Caco-2 (cell line): ENCODE results near the gene FPR1. TPM values are rescaled to one million over a fixed set of nuclear protein-coding genes. Genes with fewer than 3 reads are reported as not detected.

Source experiments
- BruUV-seq: library from RNA; stranded (reverse); fragments of 400-500 nt; replicated peaks from 2 replicates; lab custom pipeline; 2021; lab: Mats Ljungman, UMichigan
- CTCF ChIA-PET: fragments of 300-600 bp; sonication (Branson Sonifier 250); formaldehyde crosslinking; loops from one replicate; lab custom pipeline; 2022; ENCODE audit warnings: antibody characterized with exemption; lab: Charles Lee
- POLR2A ChIA-PET: fragments of 300-600 bp; sonication (Branson Sonifier 250); formaldehyde crosslinking; loops from one replicate; lab custom pipeline; 2022; ENCODE audit warnings: antibody characterized with exemption; lab: Charles Lee
- DNase-seq, 2 experiments: peaks; one replicate each; pipeline versions ENCODE4 v3.0.0 to v3.0.0-alpha.2; 2020 to 2022
- H3K27me3 ChIP-seq: replicated peaks from 2 replicates; pipeline ENCODE4 v1.6.0; 2011; ENCODE audit warnings: low read length; ENCODE audit not compliant: control insufficient read depth, insufficient read depth
- H3K36me3 ChIP-seq: 2 replicates; pipeline ENCODE4 v1.5.1; 2011; ENCODE audit warnings: low read length; ENCODE audit not compliant: control insufficient read depth, insufficient read depth
- H3K4me1 ChIP-seq: fragments of 250-450 bp; sonication (Bioruptor Pico); 2 replicates; pipeline ENCODE4 v1.5.1; 2020; ENCODE audit warnings: mild to moderate bottlenecking
- H3K4me3 ChIP-seq: 2 replicates; pipeline ENCODE4 v1.5.1; 2011; ENCODE audit warnings: low read depth, mild to moderate bottlenecking, control low read depth, low read length
- H3K9me3 ChIP-seq: fragments of 250-450 bp; sonication (Bioruptor Pico); 2 replicates; pipeline ENCODE4 v1.5.1; 2020; ENCODE audit warnings: mild to moderate bottlenecking, moderate library complexity
- H3K27ac Mint-ChIP-seq: one replicate; pipeline ENCODE4 v1.8.0; 2022; ENCODE audit warnings: mixed read lengths; ENCODE audit not compliant: unreplicated experiment
- H3K27me3 Mint-ChIP-seq: one replicate; pipeline ENCODE4 v1.8.0; 2022; ENCODE audit warnings: mixed read lengths; ENCODE audit not compliant: insufficient read depth, unreplicated experiment
- H3K36me3 Mint-ChIP-seq: one replicate; pipeline ENCODE4 v1.8.0; 2022; ENCODE audit warnings: mild to moderate bottlenecking, mixed read lengths; ENCODE audit not compliant: insufficient read depth, unreplicated experiment
- H3K4me1 Mint-ChIP-seq: one replicate; pipeline ENCODE4 v1.8.0; 2022; ENCODE audit warnings: low read depth, mixed read lengths; ENCODE audit not compliant: unreplicated experiment
- H3K4me3 Mint-ChIP-seq: one replicate; pipeline ENCODE4 v1.8.0; 2022; ENCODE audit warnings: mild to moderate bottlenecking, moderate library complexity, mixed read lengths; ENCODE audit not compliant: unreplicated experiment
- H3K9me3 Mint-ChIP-seq: one replicate; pipeline ENCODE4 v1.8.0; 2022; ENCODE audit warnings: mixed read lengths; ENCODE audit not compliant: unreplicated experiment
- intact Hi-C: fragments of 100-400 bp; cut with micrococcal nuclease; formaldehyde crosslinking; loops from one replicate; pipeline ENCODE4 v1.10.0; 2022; ENCODE audit not compliant: unreplicated experiment
- total RNA-seq: library from RNA; stranded (reverse); gene quantifications from 2 replicates; pipeline ENCODE4 v1.2.3, GENCODE V29; 2022
- TF ChIP-seq, protein P1 (sequence below), 2 experiments: fragments of 200-600 bp in 1 of 2; IDR thresholded peaks; 1 replicate in 1 of 2; 2 replicates in 1 of 2; pipeline versions ENCODE4 v1.5.1 to v1.8.0; 2011 to 2022; ENCODE audit warnings: antibody characterized with exemption in 1 of 2, control low read depth in 1 of 2, inconsistent platforms in 1 of 2, low read depth in 1 of 2, low read length in 1 of 2, mild to moderate bottlenecking in 1 of 2, moderate library complexity in 1 of 2; ENCODE audit not compliant: insufficient read depth in 1 of 2, severe bottlenecking in 1 of 2, unreplicated experiment in 1 of 2

The FPR1 gene
- total RNA-seq, 1 experiment from 2014 or later: not detected

- Histone ChIP-seq H3K36me3 (no peaks in the 10 kb centered on the region), H3K4me1 (peaks cover 12% of the 10 kb centered on the region; the same call in 1 of the 2 replicates), H3K9me3 (no peaks in the 10 kb centered on the region), H3K27me3 (no peaks in the 10 kb centered on the region), H3K4me3 (peak overlapping the region; percentile 54)
- no TSS peak for BruUV-seq
- intact Hi-C loops: no loop called here
- Mint-ChIP-seq H3K36me3 (peaks cover 43% of the 10 kb centered on the region), H3K9me3 (peaks cover 19% of the 10 kb centered on the region), H3K27ac (peak overlapping the region; percentile 90), H3K27me3 (no peaks in the 10 kb centered on the region), H3K4me3 (peak overlapping the region; percentile 85), H3K4me1 (peaks cover 12% of the 10 kb centered on the region)
- POLR2A ChIA-PET: interaction anchor here (0.6 to 1.5 kb wide), 2 partner anchors 487 to 1630 kb away, joined by 3 read pairs; partner anchors contain the start of gene PPP2R1A
- CTCF ChIA-PET: interaction anchor here (0.5 to 1.8 kb wide), 5 partner anchors 15 to 801 kb away, joined by 4 to 10 read pairs (median 7); partner anchors contain the start of gene FPR2
- DNase-seq: peak; percentile 58 to 65
- TF ChIP-seq, protein P1, sequence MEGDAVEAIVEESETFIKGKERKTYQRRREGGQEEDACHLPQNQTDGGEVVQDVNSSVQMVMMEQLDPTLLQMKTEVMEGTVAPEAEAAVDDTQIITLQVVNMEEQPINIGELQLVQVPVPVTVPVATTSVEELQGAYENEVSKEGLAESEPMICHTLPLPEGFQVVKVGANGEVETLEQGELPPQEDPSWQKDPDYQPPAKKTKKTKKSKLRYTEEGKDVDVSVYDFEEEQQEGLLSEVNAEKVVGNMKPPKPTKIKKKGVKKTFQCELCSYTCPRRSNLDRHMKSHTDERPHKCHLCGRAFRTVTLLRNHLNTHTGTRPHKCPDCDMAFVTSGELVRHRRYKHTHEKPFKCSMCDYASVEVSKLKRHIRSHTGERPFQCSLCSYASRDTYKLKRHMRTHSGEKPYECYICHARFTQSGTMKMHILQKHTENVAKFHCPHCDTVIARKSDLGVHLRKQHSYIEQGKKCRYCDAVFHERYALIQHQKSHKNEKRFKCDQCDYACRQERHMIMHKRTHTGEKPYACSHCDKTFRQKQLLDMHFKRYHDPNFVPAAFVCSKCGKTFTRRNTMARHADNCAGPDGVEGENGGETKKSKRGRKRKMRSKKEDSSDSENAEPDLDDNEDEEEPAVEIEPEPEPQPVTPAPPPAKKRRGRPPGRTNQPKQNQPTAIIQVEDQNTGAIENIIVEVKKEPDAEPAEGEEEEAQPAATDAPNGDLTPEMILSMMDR (IDR thresholded peaks at IDR 0.05; ENCODE audit: insufficient read depth in 1 of 2, low read depth in 1 of 2, low read length in 1 of 2, severe bottlenecking in 1 of 2, unreplicated experiment in 1 of 2): no peak
Observed at GRCh38 chr19:51702825-51703574, 48.7 kb downstream of the FPR1 start.

DNA sequence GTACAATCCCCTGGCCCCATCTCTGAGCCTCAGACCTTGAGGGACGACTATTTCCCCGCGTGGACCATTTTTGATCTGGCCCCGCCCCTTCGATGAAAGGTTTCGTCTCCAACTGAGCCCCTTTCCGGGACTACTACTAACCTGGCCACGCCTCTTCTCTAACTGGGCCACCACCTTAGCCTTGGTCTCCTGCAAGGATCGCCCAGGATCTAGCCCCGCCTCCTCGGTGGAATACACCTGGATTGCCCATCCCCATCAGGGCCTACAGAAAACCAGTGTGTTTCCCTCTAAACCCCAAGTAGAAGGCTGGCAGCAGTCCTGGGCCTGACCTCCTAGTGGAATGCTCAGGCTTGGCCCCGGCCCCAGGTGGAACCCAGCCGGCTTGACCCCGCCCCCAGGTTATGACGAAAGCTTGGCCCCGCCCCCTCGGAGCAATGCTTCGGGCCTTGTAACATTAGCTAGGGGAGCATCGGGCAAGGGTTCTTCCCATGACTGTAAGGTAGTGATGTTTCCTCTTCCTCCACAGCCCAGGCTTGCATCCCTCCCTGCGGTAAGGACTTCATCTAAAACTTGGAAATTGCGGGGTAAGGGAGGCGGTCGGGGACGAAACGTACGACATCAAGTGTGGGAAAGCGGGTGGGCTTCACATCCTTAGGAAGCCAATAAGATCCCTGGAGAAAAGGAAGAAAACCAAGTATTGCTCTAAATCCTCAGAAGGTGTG is 49.4 kb downstream of the FPR1 start:
- Histone ChIP-seq H3K4me1 (peaks cover 12% of the 10 kb centered on the region; the same call in 1 of the 2 replicates), H3K9me3 (no peaks in the 10 kb centered on the region), H3K27me3 (no peaks in the 10 kb centered on the region), H3K4me3 (peak overlapping the region; percentile 54), H3K36me3 (no peaks in the 10 kb centered on the region)
- TF ChIP-seq, protein P1 (IDR thresholded peaks at IDR 0.05; ENCODE audit: insufficient read depth in 1 of 2, low read depth in 1 of 2, low read length in 1 of 2, severe bottlenecking in 1 of 2, unreplicated experiment in 1 of 2): no peak
- peak; percentile 65 to 80 for DNase-seq
- BruUV-seq: no TSS peak
- H3K9me3 Mint-ChIP-seq: peaks cover 19% of the 10 kb centered on the region
- CTCF ChIA-PET: interaction anchor here (0.5 to 1.3 kb wide), 2 partner anchors 14 to 800 kb away, joined by 5 to 7 read pairs; no protein-coding TSS in a partner anchor
- H3K27ac Mint-ChIP-seq: peak overlapping the region; percentile 90
- peaks cover 12% of the 10 kb centered on the region for H3K4me1 Mint-ChIP-seq
- POLR2A ChIA-PET: interaction anchor here (0.6 kb wide), 1 partner anchor 1631 kb away, joined by 3 read pairs; no protein-coding TSS in a partner anchor
- intact Hi-C loops: no loop called here
- peaks cover 43% of the 10 kb centered on the region for H3K36me3 Mint-ChIP-seq
- H3K27me3 Mint-ChIP-seq: no peaks in the 10 kb centered on the region
- peak overlapping the region; percentile 85 for H3K4me3 Mint-ChIP-seq

GRCh38 chr19:51701468-51702100 is 50.1 kb downstream of the FPR1 start:
- ChIA-PET CTCF (no interaction called here), POLR2A (no interaction called here)
- no peaks in the 10 kb centered on the region for H3K27me3 Mint-ChIP-seq
- H3K27me3 ChIP-seq: no peaks in the 10 kb centered on the region
- intact Hi-C loops: no loop called here
- no TSS peak for BruUV-seq
- H3K36me3 ChIP-seq: no peaks in the 10 kb centered on the region
- H3K4me1 ChIP-seq: peaks cover 12% of the 10 kb centered on the region; the same call in 1 of the 2 replicates
- H3K36me3 Mint-ChIP-seq: peaks cover 43% of the 10 kb centered on the region
- no peak overlapping the region for H3K27ac Mint-ChIP-seq
- H3K4me3 ChIP-seq: no peak overlapping the region
- peak overlapping the region; percentile 32 for H3K4me3 Mint-ChIP-seq
- peaks cover 12% of the 10 kb centered on the region for H3K4me1 Mint-ChIP-seq
- DNase-seq: peak in 1 of 2 experiments; percentile 26
- H3K9me3 ChIP-seq: no peaks in the 10 kb centered on the region
- TF ChIP-seq, protein P1 (IDR thresholded peaks at IDR 0.05; ENCODE audit: insufficient read depth in 1 of 2, low read depth in 1 of 2, low read length in 1 of 2, severe bottlenecking in 1 of 2, unreplicated experiment in 1 of 2): no peak
- peaks cover 18% of the 10 kb centered on the region for H3K9me3 Mint-ChIP-seq
